ENCODE data around the gene GORAB.

DNA sequence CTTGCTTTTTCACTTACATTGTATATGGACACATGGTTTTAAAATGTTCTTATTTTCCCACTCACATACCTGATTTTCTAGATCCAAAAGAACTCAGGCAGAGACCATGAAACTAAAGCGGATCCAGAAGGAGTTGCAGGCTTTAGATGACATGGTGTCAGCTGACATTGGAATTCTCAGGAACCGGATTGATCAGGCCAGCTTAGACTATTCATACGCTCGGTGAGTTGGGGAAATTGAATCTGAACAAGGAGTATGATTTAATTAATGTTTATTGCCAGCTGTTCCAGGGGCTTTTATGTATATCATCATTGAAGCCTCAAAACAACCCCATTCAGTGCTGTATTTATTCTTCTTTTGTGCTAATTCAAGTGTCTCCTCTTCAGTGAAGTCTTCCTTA lies 12.7 kb downstream of the GORAB start:
- TF ChIP-seq, protein P1, sequence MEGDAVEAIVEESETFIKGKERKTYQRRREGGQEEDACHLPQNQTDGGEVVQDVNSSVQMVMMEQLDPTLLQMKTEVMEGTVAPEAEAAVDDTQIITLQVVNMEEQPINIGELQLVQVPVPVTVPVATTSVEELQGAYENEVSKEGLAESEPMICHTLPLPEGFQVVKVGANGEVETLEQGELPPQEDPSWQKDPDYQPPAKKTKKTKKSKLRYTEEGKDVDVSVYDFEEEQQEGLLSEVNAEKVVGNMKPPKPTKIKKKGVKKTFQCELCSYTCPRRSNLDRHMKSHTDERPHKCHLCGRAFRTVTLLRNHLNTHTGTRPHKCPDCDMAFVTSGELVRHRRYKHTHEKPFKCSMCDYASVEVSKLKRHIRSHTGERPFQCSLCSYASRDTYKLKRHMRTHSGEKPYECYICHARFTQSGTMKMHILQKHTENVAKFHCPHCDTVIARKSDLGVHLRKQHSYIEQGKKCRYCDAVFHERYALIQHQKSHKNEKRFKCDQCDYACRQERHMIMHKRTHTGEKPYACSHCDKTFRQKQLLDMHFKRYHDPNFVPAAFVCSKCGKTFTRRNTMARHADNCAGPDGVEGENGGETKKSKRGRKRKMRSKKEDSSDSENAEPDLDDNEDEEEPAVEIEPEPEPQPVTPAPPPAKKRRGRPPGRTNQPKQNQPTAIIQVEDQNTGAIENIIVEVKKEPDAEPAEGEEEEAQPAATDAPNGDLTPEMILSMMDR (IDR thresholded peaks at IDR 0.05) = no peak
- TF ChIP-seq EP300 (IDR thresholded peaks at IDR 0.05) (no peak), POLR2AphosphoS5 (IDR thresholded peaks at IDR 0.05) (no peak)
